Upper lobe of left lung (tissue), 4 donors: ENCODE data around the gene STARD8.
"Not testable (repeated sequence)": the region's sequence is repeated elsewhere in the genome, so short reads cannot be mapped to it uniquely, and the experiment has no call there.

Source experiments
- POLR2A ChIP-seq, 4 donors: fragments of 450-650 bp; IDR thresholded peaks; one replicate each; pipeline ENCODE4 v1.5.1; 2016 to 2017; ENCODE audit warnings: antibody characterized with exemption in 4 of 4, mild to moderate bottlenecking in 2 of 4
- POLR2AphosphoS5 ChIP-seq, 2 donors: sonication (generic); formaldehyde crosslinking; IDR thresholded peaks; one replicate each; pipeline ENCODE4 v1.5.1; 2017; ENCODE audit warnings: antibody characterized with exemption in 2 of 2
- TF ChIP-seq, protein P1 (sequence below), 6 experiments: fragments of 450-650 bp in 4 of 6; fragments of 200-600 bp in 2 of 6; sonication (generic) in 2 of 6; IDR thresholded peaks; one replicate each; pipeline ENCODE4 v1.5.1; 2016 to 2019; ENCODE audit warnings: antibody characterized with exemption in 6 of 6

DNA sequence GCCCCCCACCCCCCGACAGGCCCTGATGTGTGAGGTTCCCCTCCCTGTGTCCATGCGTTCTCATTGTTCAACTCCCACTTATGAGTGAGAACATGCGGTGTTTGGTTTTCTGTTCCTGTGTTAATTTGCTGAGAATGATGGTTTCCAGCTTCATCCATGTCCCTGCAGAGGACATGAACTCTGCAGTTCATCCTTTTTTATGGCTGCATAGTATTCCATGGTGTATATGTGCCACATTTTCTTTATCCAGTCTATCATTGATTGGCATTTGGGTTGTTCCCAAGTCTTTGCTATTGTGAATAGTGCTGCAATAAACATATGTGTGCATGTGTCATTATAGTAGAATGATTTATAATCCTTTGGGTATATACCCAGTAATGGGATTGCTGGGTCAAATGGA is 32.7 kb upstream of the STARD8 start:
- TF ChIP-seq POLR2AphosphoS5, POLR2A (IDR thresholded peaks at IDR 0.05): not testable (repeated sequence)
- TF ChIP-seq, protein P1, sequence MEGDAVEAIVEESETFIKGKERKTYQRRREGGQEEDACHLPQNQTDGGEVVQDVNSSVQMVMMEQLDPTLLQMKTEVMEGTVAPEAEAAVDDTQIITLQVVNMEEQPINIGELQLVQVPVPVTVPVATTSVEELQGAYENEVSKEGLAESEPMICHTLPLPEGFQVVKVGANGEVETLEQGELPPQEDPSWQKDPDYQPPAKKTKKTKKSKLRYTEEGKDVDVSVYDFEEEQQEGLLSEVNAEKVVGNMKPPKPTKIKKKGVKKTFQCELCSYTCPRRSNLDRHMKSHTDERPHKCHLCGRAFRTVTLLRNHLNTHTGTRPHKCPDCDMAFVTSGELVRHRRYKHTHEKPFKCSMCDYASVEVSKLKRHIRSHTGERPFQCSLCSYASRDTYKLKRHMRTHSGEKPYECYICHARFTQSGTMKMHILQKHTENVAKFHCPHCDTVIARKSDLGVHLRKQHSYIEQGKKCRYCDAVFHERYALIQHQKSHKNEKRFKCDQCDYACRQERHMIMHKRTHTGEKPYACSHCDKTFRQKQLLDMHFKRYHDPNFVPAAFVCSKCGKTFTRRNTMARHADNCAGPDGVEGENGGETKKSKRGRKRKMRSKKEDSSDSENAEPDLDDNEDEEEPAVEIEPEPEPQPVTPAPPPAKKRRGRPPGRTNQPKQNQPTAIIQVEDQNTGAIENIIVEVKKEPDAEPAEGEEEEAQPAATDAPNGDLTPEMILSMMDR (IDR thresholded peaks at IDR 0.05): not testable (repeated sequence)
